Measurements from ENCODE around the gene DCAF4L1.

DCAF4L1 gene

GRCh38 chr4:41981456-41981855, at the start of gene DCAF4L1:
Gene DCAF4L1, plus strand, starts transcription at chr4:41981756. Its CDS starts 37 bp downstream, at chr4:41981793.
- DNase-seq, result no peak

- DNase-seq, result no peak
These were observed 48.6 kb upstream of the DCAF4L1 start for GRCh38 chr4:41932988-41933387.

- DNase-seq, result no peak
These were observed 47.5 kb upstream of the DCAF4L1 start for GRCh38 chr4:41933997-41934503.

- no peak for DNase-seq
These were observed 47.0 kb upstream of the DCAF4L1 start for GRCh38 chr4:41934514-41934900.

- DNase-seq, result peak; percentile 71 to 83
These were observed 46.5 kb upstream of the DCAF4L1 start, which contains the start of gene TMEM33 for GRCh38 chr4:41934901-41935651. Gene TMEM33, plus strand, starts transcription at chr4:41935429. Its CDS starts 56 bp downstream, at chr4:41935485.

- DNase-seq, result peak; percentile 14 to 47
These were observed 45.9 kb upstream of the DCAF4L1 start for GRCh38 chr4:41935652-41936021.

GRCh38 chr4:41939016-41939626, 42.4 kb upstream of the DCAF4L1 start:
- no peak for DNase-seq

- DNase-seq, result no peak
These were observed 40.7 kb upstream of the DCAF4L1 start for GRCh38 chr4:41940834-41941233.

GRCh38 chr4:41943506-41943905, 38.0 kb upstream of the DCAF4L1 start:
- no peak for DNase-seq

GRCh38 chr4:41944089-41944488, 37.5 kb upstream of the DCAF4L1 start:
- DNase-seq, result no peak

GRCh38 chr4:41949531-41949930, 32.0 kb upstream of the DCAF4L1 start:
- DNase-seq, result no peak

GRCh38 chr4:41957634-41958033, 23.9 kb upstream of the DCAF4L1 start:
- DNase-seq, result no peak

- DNase-seq, result no peak
These were observed 18.5 kb upstream of the DCAF4L1 start for GRCh38 chr4:41963105-41963504.

- no peak for DNase-seq
These were observed 17.2 kb upstream of the DCAF4L1 start for GRCh38 chr4:41964401-41964800.

GRCh38 chr4:41967392-41967791, 14.2 kb upstream of the DCAF4L1 start:
- DNase-seq, result no peak

- DNase-seq, result no peak
These were observed 11.9 kb upstream of the DCAF4L1 start for GRCh38 chr4:41969671-41970070.

- DNase-seq, result no peak
These were observed 6.2 kb upstream of the DCAF4L1 start for GRCh38 chr4:41975341-41975740.

GRCh38 chr4:41976775-41977516, 4.6 kb upstream of the DCAF4L1 start:
- no peak for DNase-seq

- no peak for DNase-seq
These were observed 3.8 kb upstream of the DCAF4L1 start for GRCh38 chr4:41977709-41978108.

- DNase-seq, result no peak
These were observed 1.2 kb downstream of the DCAF4L1 start for GRCh38 chr4:41982716-41983115.

GRCh38 chr4:41985151-41985550, 3.6 kb downstream of the DCAF4L1 start:
- DNase-seq, result no peak

- no peak for DNase-seq
These were observed 8.4 kb downstream of the DCAF4L1 start for GRCh38 chr4:41989994-41990364.

- DNase-seq, result peak; percentile 83 to 93
These were observed 9.0 kb downstream of the DCAF4L1 start, which contains the start of gene SLC30A9 for GRCh38 chr4:41990365-41991111. Gene SLC30A9, plus strand, starts transcription at chr4:41990530. Its CDS starts 122 bp downstream, at chr4:41990652.

Measured in stimulated activated CD4-positive, alpha-beta T cell treated with anti-CD3 and anti-CD28 coated beads, Interleukin-4, amount 100 ng/mL, for 4 hours (primary cell).